Neutrophil (primary cell): ENCODE results near the gene POP7.

Experiments used
- H3K27ac ChIP-seq: fragments of 200-600 bp; sonication (generic); 2 replicates; pipeline ENCODE4 v1.5.1; 2016; ENCODE audit warnings: mild to moderate bottlenecking, moderate library complexity
- H3K27me3 ChIP-seq: fragments of 200-600 bp; sonication (generic); 2 replicates; pipeline ENCODE4 v1.6.0; 2016; ENCODE audit warnings: mild to moderate bottlenecking
- H3K36me3 ChIP-seq: fragments of 200-600 bp; sonication (generic); 2 replicates; pipeline ENCODE4 v1.5.1; 2017
- H3K4me1 ChIP-seq, 2 experiments: fragments of 200-600 bp in 1 of 2; sonication (generic) in 1 of 2; 1 replicate in 1 of 2; 2 replicates in 1 of 2; pipeline versions ENCODE4 v1.5.1 to v1.6.1; 2013 to 2016; ENCODE audit warnings: low read depth in 1 of 2, low read length in 1 of 2, mild to moderate bottlenecking in 1 of 2, moderate library complexity in 1 of 2; ENCODE audit not compliant: control insufficient read depth in 1 of 2, insufficient read depth in 1 of 2
- H3K4me3 ChIP-seq, 2 experiments: fragments of 200-600 bp in 1 of 2; sonication (generic) in 1 of 2; 1 replicate in 1 of 2; 2 replicates in 1 of 2; pipeline ENCODE4 v1.5.1; 2013 to 2016; ENCODE audit warnings: low read depth in 1 of 2, low read length in 1 of 2, mild to moderate bottlenecking in 1 of 2, moderate library complexity in 1 of 2
- H3K9me3 ChIP-seq: fragments of 200-600 bp; sonication (generic); 2 replicates; pipeline ENCODE4 v1.5.1; 2016
- CTCF ChIP-seq: fragments of 200-600 bp; sonication (generic); IDR thresholded peaks from 2 replicates; pipeline ENCODE4 v1.5.1; 2016; ENCODE audit warnings: antibody characterized with exemption

POP7 gene

GRCh38 chr7:100719523-100720278 lies 13.8 kb downstream of the POP7 start:
- H3K9me3 ChIP-seq = no peaks in the 10 kb centered on the region
- no peak overlapping the region for H3K4me3 ChIP-seq
- no peaks in the 10 kb centered on the region for H3K4me1 ChIP-seq
- H3K27ac ChIP-seq = no peak overlapping the region
- H3K27me3 ChIP-seq = peaks cover 79% of the 10 kb centered on the region
- no peak for TF ChIP-seq CTCF
- H3K36me3 ChIP-seq = no peaks in the 10 kb centered on the region

- Histone ChIP-seq H3K4me1 (no peaks in the 10 kb centered on the region), H3K4me3 (no peak within 1 kb of the TSS), H3K36me3 (no peaks in the 10 kb centered on the region), H3K27me3 (peaks cover 84% of the 10 kb centered on the region), H3K27ac (no peak within 1 kb of the TSS), H3K9me3 (no peaks in the 10 kb centered on the region)
- no peak for TF ChIP-seq CTCF
These were observed 14.4 kb downstream of the POP7 start, which contains the start of gene EPO for GRCh38 chr7:100720279-100720670. TSS of gene EPO (plus strand) at chr7:100720468. CDS start at chr7:100720981, 513 bp downstream.

- H3K9me3 ChIP-seq = no peaks in the 10 kb centered on the region
- no peaks in the 10 kb centered on the region for H3K4me1 ChIP-seq
- H3K27ac ChIP-seq = no peak overlapping the region
- no peak for TF ChIP-seq CTCF
- H3K4me3 ChIP-seq = no peak overlapping the region
- H3K27me3 ChIP-seq = peaks cover 88% of the 10 kb centered on the region
- H3K36me3 ChIP-seq = no peaks in the 10 kb centered on the region
These were observed 15.0 kb downstream of the POP7 start for GRCh38 chr7:100720671-100721504.

GRCh38 chr7:100721505-100721812 lies 15.5 kb downstream of the POP7 start:
- Histone ChIP-seq H3K4me1 (no peaks in the 10 kb centered on the region), H3K36me3 (no peaks in the 10 kb centered on the region), H3K27ac (no peak overlapping the region), H3K9me3 (no peaks in the 10 kb centered on the region), H3K27me3 (peaks cover 90% of the 10 kb centered on the region), H3K4me3 (no peak overlapping the region)
- no peak for TF ChIP-seq CTCF

- Histone ChIP-seq H3K4me3 (no peak overlapping the region), H3K27ac (no peak overlapping the region), H3K36me3 (no peaks in the 10 kb centered on the region), H3K27me3 (peaks cover 91% of the 10 kb centered on the region), H3K9me3 (no peaks in the 10 kb centered on the region), H3K4me1 (no peaks in the 10 kb centered on the region)
- no peak for TF ChIP-seq CTCF
These were observed 16.7 kb downstream of the POP7 start for GRCh38 chr7:100722480-100723212.
